H1 (cell line): ENCODE data around the gene CD160. TPM values are rescaled to one million over a fixed set of nuclear protein-coding genes. Genes with fewer than 3 reads are reported as not detected.

Source experiments
- CTCF ChIA-PET: fragments of 300-600 bp; sonication (Branson Sonifier 250); formaldehyde crosslinking; loops from one replicate; lab custom pipeline; 2021; ENCODE audit not compliant: partially characterized antibody; lab: Charles Lee
- POLR2A ChIA-PET: fragments of 300-600 bp; sonication (Branson Sonifier 250); formaldehyde crosslinking; loops from one replicate; lab custom pipeline; 2021; ENCODE audit warnings: inconsistent platforms; ENCODE audit not compliant: partially characterized antibody; lab: Charles Lee
- DNase-seq, 2 experiments: peaks; one replicate each; pipeline versions ENCODE4 v3.0.0 to v3.0.0-alpha.2; 2010 to 2022; ENCODE audit warnings: low spot score in 2 of 2, low read depth in 1 of 2, mixed read lengths in 1 of 2
- FAIRE-seq: peaks from 2 replicates; lab custom pipeline; 2011; peaks lifted over from hg19 to GRCh38; lab: Jason Lieb, UNC
- H2AFZ ChIP-seq: 2 replicates; pipeline ENCODE4 v1.8.1; 2012; ENCODE audit warnings: low read length, inconsistent platforms
- H2AK5ac ChIP-seq: 2 replicates; pipeline ENCODE4 v1.6.1; 2013; ENCODE audit warnings: low read depth, low read length
- H2BK120ac ChIP-seq: replicated peaks from 2 replicates; pipeline ENCODE3; 2013; ENCODE audit warnings: low read depth, low read length, inconsistent platforms
- H2BK12ac ChIP-seq: 2 replicates; pipeline ENCODE4 v1.6.1; 2013; ENCODE audit warnings: low read depth, low read length
- H2BK15ac ChIP-seq: 2 replicates; pipeline ENCODE4 v1.6.1; 2013; ENCODE audit warnings: low read length
- H2BK20ac ChIP-seq: 2 replicates; pipeline ENCODE4 v1.6.1; 2013; ENCODE audit warnings: low read length
- H2BK5ac ChIP-seq: 2 replicates; pipeline ENCODE4 v1.6.1; 2013; ENCODE audit warnings: low read depth, low read length
- H3K14ac ChIP-seq: 2 replicates; pipeline ENCODE4 v1.6.1; 2013; ENCODE audit warnings: inconsistent platforms; ENCODE audit not compliant: insufficient read length
- H3K18ac ChIP-seq: 2 replicates; pipeline ENCODE4 v1.6.1; 2013; ENCODE audit warnings: low read length; ENCODE audit errors: extremely low read depth
- H3K23ac ChIP-seq: 2 replicates; pipeline ENCODE4 v1.6.1; 2013; ENCODE audit warnings: inconsistent platforms; ENCODE audit not compliant: insufficient read length
- H3K23me2 ChIP-seq: 2 replicates; pipeline ENCODE4 v1.6.1; 2013; ENCODE audit warnings: low read depth, low read length
- H3K27ac ChIP-seq: 2 replicates; pipeline ENCODE4 v1.6.1; 2011; ENCODE audit warnings: low read depth, low read length, inconsistent platforms
- H3K27me3 ChIP-seq, 4 experiments: replicated peaks in 1 of 4; 1 replicate in 1 of 4; 2 replicates in 3 of 4; pipeline versions ENCODE4 v1.6.1 to v1.8.1; 2011 to 2013; ENCODE audit warnings: low read length in 3 of 4, mild to moderate bottlenecking in 3 of 4, inconsistent platforms in 2 of 4, mixed read lengths in 2 of 4, moderate library complexity in 1 of 4; ENCODE audit not compliant: control insufficient read depth in 3 of 4, insufficient read depth in 3 of 4; ENCODE audit errors: extremely low read depth in 1 of 4
- H3K36me3 ChIP-seq, 4 experiments: 2 replicates each; pipeline versions ENCODE4 v1.6.1 to v1.8.1; 2011 to 2013; ENCODE audit warnings: mild to moderate bottlenecking in 4 of 4, low read length in 3 of 4, moderate library complexity in 2 of 4, control low read depth in 1 of 4, inconsistent platforms in 1 of 4; ENCODE audit not compliant: insufficient read depth in 4 of 4, control insufficient read depth in 2 of 4
- H3K4ac ChIP-seq: replicated peaks from 2 replicates; pipeline ENCODE3; 2013; ENCODE audit warnings: low read length, low read depth, mixed read lengths, inconsistent platforms; ENCODE audit not compliant: insufficient read length
- H3K4me1 ChIP-seq, 4 experiments: replicated peaks in 1 of 4; 1 replicate in 1 of 4; 2 replicates in 3 of 4; pipeline versions ENCODE4 v1.6.1 to v1.8.1; 2011 to 2013; ENCODE audit warnings: low read length in 3 of 4, inconsistent platforms in 2 of 4, mixed read lengths in 1 of 4; ENCODE audit not compliant: insufficient read depth in 4 of 4, control insufficient read depth in 3 of 4
- H3K4me2 ChIP-seq, 2 experiments: 2 replicates each; pipeline versions ENCODE4 v1.6.1 to v1.8.1; 2011 to 2013; ENCODE audit warnings: low read depth in 2 of 2, low read length in 2 of 2, control low read depth in 1 of 2, inconsistent platforms in 1 of 2, mild to moderate bottlenecking in 1 of 2; ENCODE audit not compliant: insufficient read depth in 1 of 2
- H3K4me3 ChIP-seq, 4 experiments: fragments of 200-600, 300-600 bp in 1 of 4; sonication (generic), shearing (Covaris generic), sonication (Bioruptor Twin) in 1 of 4; 2 replicates each; pipeline versions ENCODE4 v1.5.1 to v1.8.1; 2011 to 2016; ENCODE audit warnings: low read length in 4 of 4, low read depth in 3 of 4, control low read depth in 2 of 4, inconsistent platforms in 2 of 4, mild to moderate bottlenecking in 2 of 4, mixed read lengths in 1 of 4, moderate library complexity in 1 of 4; ENCODE audit not compliant: insufficient read depth in 2 of 4; ENCODE audit errors: extremely low read depth in 1 of 4
- H3K56ac ChIP-seq: replicated peaks from 2 replicates; pipeline ENCODE3; 2013; ENCODE audit warnings: low read depth, mild to moderate bottlenecking, mixed read lengths, low read length, inconsistent platforms; ENCODE audit not compliant: insufficient read length
- H3K79me1 ChIP-seq: 2 replicates; pipeline ENCODE4 v1.6.1; 2013; ENCODE audit warnings: low read depth, low read length, control low read depth
- H3K79me2 ChIP-seq, 2 experiments: 2 replicates each; pipeline versions ENCODE4 v1.6.1 to v1.8.1; 2012 to 2013; ENCODE audit warnings: low read length in 2 of 2, mild to moderate bottlenecking in 2 of 2, inconsistent platforms in 1 of 2; ENCODE audit not compliant: insufficient read depth in 2 of 2, control insufficient read depth in 1 of 2
- H3K9ac ChIP-seq, 4 experiments: replicated peaks in 1 of 4; 1 replicate in 1 of 4; 2 replicates in 3 of 4; pipeline versions ENCODE4 v1.6.1 to v1.8.1; 2011 to 2013; ENCODE audit warnings: low read depth in 3 of 4, low read length in 3 of 4, control low read depth in 2 of 4, mild to moderate bottlenecking in 2 of 4, moderate library complexity in 2 of 4, inconsistent platforms in 1 of 4; ENCODE audit errors: extremely low read depth in 1 of 4
- H3K9me3 ChIP-seq, 2 experiments: 2 replicates each; pipeline versions ENCODE4 v1.6.1 to v1.8.1; 2012 to 2013; ENCODE audit warnings: mild to moderate bottlenecking in 2 of 2, moderate library complexity in 2 of 2, control low read depth in 1 of 2, inconsistent platforms in 1 of 2, low read depth in 1 of 2, low read length in 1 of 2, mixed read lengths in 1 of 2; ENCODE audit not compliant: insufficient read depth in 2 of 2
- H4K20me1 ChIP-seq, 2 experiments: replicated peaks in 1 of 2; 2 replicates each; pipeline versions ENCODE3 to v1.8.1; 2011 to 2013; ENCODE audit warnings: inconsistent platforms in 2 of 2, low read length in 2 of 2, mild to moderate bottlenecking in 1 of 2; ENCODE audit not compliant: insufficient read depth in 2 of 2, control insufficient read depth in 1 of 2
- H4K5ac ChIP-seq: 2 replicates; pipeline ENCODE4 v1.6.1; 2013; ENCODE audit warnings: low read length, low read depth, mixed read lengths, inconsistent platforms; ENCODE audit not compliant: insufficient read length
- H4K8ac ChIP-seq: 2 replicates; pipeline ENCODE4 v1.8.0; 2013; ENCODE audit warnings: mild to moderate bottlenecking, moderate library complexity, low read length, inconsistent platforms; ENCODE audit not compliant: insufficient read depth; ENCODE audit errors: extremely low read depth
- H4K91ac ChIP-seq: replicated peaks from 2 replicates; pipeline ENCODE3; 2013; ENCODE audit warnings: low read length, mixed read lengths, inconsistent platforms; ENCODE audit not compliant: insufficient read length
- ASH2L ChIP-seq: fragments of 200-600, 300-600 bp; sonication (generic); IDR thresholded peaks from one replicate; pipeline ENCODE4 v1.7.1; 2017; ENCODE audit warnings: low read length
- BCL11A ChIP-seq, 2 experiments: IDR thresholded peaks; one replicate each; pipeline ENCODE4 v1.6.1; 2011; ENCODE audit warnings: low read depth in 2 of 2, low read length in 2 of 2, mild to moderate bottlenecking in 2 of 2
- KDM1A ChIP-seq: fragments of 200-600, 300-600 bp; sonication (generic); IDR thresholded peaks from 2 replicates; pipeline ENCODE4 v1.7.1; 2016; ENCODE audit warnings: mild to moderate bottlenecking, low read length, borderline replicate concordance
- KDM5A ChIP-seq: fragments of 200-600 bp; IDR thresholded peaks from 2 replicates; pipeline ENCODE4 v1.7.1; 2012; ENCODE audit warnings: mild to moderate bottlenecking, low read length, inconsistent platforms, mixed read lengths
- NANOG ChIP-seq: IDR thresholded peaks from 2 replicates; pipeline ENCODE4 v1.6.1; 2011; ENCODE audit warnings: low read length, low read depth, mild to moderate bottlenecking, inconsistent platforms; ENCODE audit not compliant: insufficient read depth, poor library complexity, severe bottlenecking
- NRF1 ChIP-seq: IDR thresholded peaks from 2 replicates; pipeline ENCODE4 v1.6.1; 2011; ENCODE audit warnings: mild to moderate bottlenecking, low read depth, low read length, improper control_type of control experiment
- POLR2AphosphoS5 ChIP-seq: IDR thresholded peaks from 2 replicates; pipeline ENCODE4 v1.6.1; 2011; ENCODE audit warnings: low read depth, low read length
- SAP30 ChIP-seq: fragments of 300-600 bp; sonication (generic); IDR thresholded peaks from 2 replicates; pipeline ENCODE4 v1.7.1; 2012; ENCODE audit warnings: low read length, moderate library complexity, mild to moderate bottlenecking, inconsistent platforms; ENCODE audit not compliant: insufficient read depth, insufficient replicate concordance
- SIRT6 ChIP-seq: IDR thresholded peaks from one replicate; pipeline ENCODE4 v1.7.1; 2012; ENCODE audit warnings: low read length, inconsistent platforms
- WGBS, 2 experiments: shearing (Covaris generic) in 1 of 2; methylation state at CpG; one replicate each; pipeline versions ENCODE4 v1.1.6 to v1.1.7; 2013 to 2015; ENCODE audit warnings: low lambda C conversion rate in 2 of 2, mixed read lengths in 2 of 2, inconsistent platforms in 1 of 2, low coverage in 1 of 2, missing lambda C conversion rate in 1 of 2; ENCODE audit not compliant: insufficient replicate concordance in 2 of 2, insufficient coverage in 1 of 2, insufficient read length in 1 of 2; ENCODE audit errors: extremely low coverage in 1 of 2, missing lambda C conversion rate in 1 of 2; 5-methylcytosine and 5-hydroxymethylcytosine counted together
- polyA plus RNA-seq, 7 experiments: library from polyadenylated mRNA; depleted of rRNA in 3 of 7; stranded (reverse) in 5 of 7; unstranded in 2 of 7; fragments of >200 nt in 5 of 7; fragments of 200-250 nt in 2 of 7; gene quantifications; 1 replicate in 5 of 7; 2 replicates in 1 of 7; 4 replicates in 1 of 7; pipeline versions ENCODE4 v1.2.1 to v1.2.3, GENCODE V29; 2011 to 2013; ENCODE audit warnings: missing spikeins in 2 of 7, mixed read lengths in 2 of 7
- total RNA-seq: library from RNA; stranded (reverse); fragmentation: NEBNext Ultra II Directional; extraction: Animal tissue kit (Norgen Biotek cat#: 25700); gene quantifications from 2 replicates; pipeline ENCODE4 v1.2.1, GENCODE V29; 2021
- TF ChIP-seq, protein P1 (sequence below): IDR thresholded peaks from 2 replicates; pipeline ENCODE4 v1.6.1; 2012; ENCODE audit warnings: inconsistent platforms

Gene CD160
- total and polyA plus RNA-seq, 2 of the 8 experiments (the other 6 are each of a cell fraction or from before 2014, with no cell fraction given) = not detected

GRCh38 chr1:145720556-145720877 is 1.2 kb downstream of the CD160 start:
- TF ChIP-seq BCL11A (IDR thresholded peaks at IDR 0.05; ENCODE audit: low read depth in 2 of 2, low read length in 2 of 2) (no peak), KDM1A (no peak), ASH2L (no peak), NANOG (no peak), KDM5A (no peak), SIRT6 (no peak), POLR2AphosphoS5 (no peak), SAP30 (no peak), NRF1 (no peak)
- TF ChIP-seq, protein P1, sequence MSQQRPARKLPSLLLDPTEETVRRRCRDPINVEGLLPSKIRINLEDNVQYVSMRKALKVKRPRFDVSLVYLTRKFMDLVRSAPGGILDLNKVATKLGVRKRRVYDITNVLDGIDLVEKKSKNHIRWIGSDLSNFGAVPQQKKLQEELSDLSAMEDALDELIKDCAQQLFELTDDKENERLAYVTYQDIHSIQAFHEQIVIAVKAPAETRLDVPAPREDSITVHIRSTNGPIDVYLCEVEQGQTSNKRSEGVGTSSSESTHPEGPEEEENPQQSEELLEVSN = no peak
- no peak for FAIRE-seq
- WGBS, 2 experiments = 72% methylated on average over 5 of the region's 5 CpGs; no CpG with 5 or more reads in 1 of the 2 experiments
- H2AFZ ChIP-seq = peak overlapping the region; percentile 97; the same call in 1 of the 2 replicates
- no peaks in the 10 kb centered on the region for H3K9me3 ChIP-seq
- no peaks in the 10 kb centered on the region; a peak in 2 of 7 replicates for H3K4me1 ChIP-seq
- H3K79me2 ChIP-seq = no peaks in the 10 kb centered on the region
- no peak overlapping the region for H2BK15ac ChIP-seq
- peaks cover 0 to 7% (median 7%) of the 10 kb centered on the region in 4 experiments; a peak in 5 of 7 replicates for H3K27me3 ChIP-seq
- no peak overlapping the region for H3K9ac ChIP-seq
- H3K23me2 ChIP-seq = peaks cover 2% of the 10 kb centered on the region; the same call in 1 of the 2 replicates
- no peak overlapping the region for H3K56ac ChIP-seq
- no peak overlapping the region for H2BK20ac ChIP-seq
- H2BK120ac ChIP-seq = no peak overlapping the region
- ChIA-PET POLR2A (interaction anchor here (1.6 kb wide), 1 partner anchor 103 kb away, joined by 3 read pairs; the partner anchor contains the start of genes POLR3C and RNF115), CTCF (interaction anchor here (0.7 to 2.6 kb wide), 8 partner anchors 11 to 32 kb away, joined by 3 to 20 read pairs (median 6); no protein-coding TSS in a partner anchor)
- H3K23ac ChIP-seq = no peak overlapping the region
- no peaks in the 10 kb centered on the region for H4K20me1 ChIP-seq
- peak overlapping the region; percentile 12 to 88 for H3K4me2 ChIP-seq
- H2BK12ac ChIP-seq = no peak overlapping the region
- no peak overlapping the region for H3K27ac ChIP-seq
- H4K8ac ChIP-seq = 0 out of 2 replicates have a peak overlapping the region, but pooled peaks have one; percentile 4
- no peak for DNase-seq
- no peak overlapping the region for H4K91ac ChIP-seq
- no peak overlapping the region for H2AK5ac ChIP-seq
- no peak overlapping the region for H4K5ac ChIP-seq
- H2BK5ac ChIP-seq = no peak overlapping the region
- no peak overlapping the region for H3K18ac ChIP-seq
- no peaks in the 10 kb centered on the region for H3K36me3 ChIP-seq
- H3K79me1 ChIP-seq = no peaks in the 10 kb centered on the region
- H3K4ac ChIP-seq = no peak overlapping the region
- H3K4me3 ChIP-seq = peak overlapping the region in 2 of 4 experiments; percentile 46 to 56; a peak in 4 of 8 replicates
- H3K14ac ChIP-seq = no peak overlapping the region
